Neural cell (in vitro differentiated cells): ENCODE results near the gene DEAF1.

Source experiments
- EP300 ChIP-seq: fragments of 450-650 bp; conservative IDR thresholded peaks from 2 replicates; pipeline ENCODE4 v1.6.1; 2014; ENCODE audit warnings: antibody characterized with exemption, mild to moderate bottlenecking, moderate library complexity; ENCODE audit not compliant: poor library complexity, severe bottlenecking
- EZH2 ChIP-seq: fragments of 200-600, 300-800 bp; shearing (Covaris generic), sonication (generic); IDR thresholded peaks from 2 replicates; pipeline ENCODE4 v1.6.1; 2014; ENCODE audit warnings: antibody characterized with exemption, low read length, borderline replicate concordance, mild to moderate bottlenecking; ENCODE audit not compliant: insufficient read depth, poor library complexity, severe bottlenecking
- MXI1 ChIP-seq: fragments of 450-650 bp; conservative IDR thresholded peaks from 2 replicates; pipeline ENCODE4 v1.6.1; 2014; ENCODE audit warnings: antibody characterized with exemption, mild to moderate bottlenecking; ENCODE audit not compliant: poor library complexity, severe bottlenecking
- POLR2AphosphoS5 ChIP-seq: IDR thresholded peaks from 2 replicates; pipeline ENCODE4 v1.6.1; 2012
- RAD21 ChIP-seq: fragments of 450-650 bp; conservative IDR thresholded peaks from 2 replicates; pipeline ENCODE4 v1.6.1; 2014; ENCODE audit warnings: antibody characterized with exemption, mild to moderate bottlenecking, moderate library complexity
- SMC3 ChIP-seq: fragments of 450-650 bp; conservative IDR thresholded peaks from 2 replicates; pipeline ENCODE4 v1.6.1; 2014; ENCODE audit warnings: antibody characterized with exemption, mild to moderate bottlenecking, moderate library complexity; ENCODE audit not compliant: poor library complexity
- TAF1 ChIP-seq: IDR thresholded peaks from 2 replicates; pipeline ENCODE4 v1.6.1; 2012; ENCODE audit warnings: low read depth
- TF ChIP-seq, protein P1 (sequence below): fragments of 450-650 bp; IDR thresholded peaks from 2 replicates; pipeline ENCODE4 v1.5.1; 2014; ENCODE audit warnings: antibody characterized with exemption, mild to moderate bottlenecking, moderate library complexity; ENCODE audit not compliant: poor library complexity, severe bottlenecking
- TF ChIP-seq, protein P2 (sequence below): IDR thresholded peaks from 2 replicates; pipeline ENCODE4 v1.6.1; 2012; ENCODE audit warnings: borderline replicate concordance

DNA sequence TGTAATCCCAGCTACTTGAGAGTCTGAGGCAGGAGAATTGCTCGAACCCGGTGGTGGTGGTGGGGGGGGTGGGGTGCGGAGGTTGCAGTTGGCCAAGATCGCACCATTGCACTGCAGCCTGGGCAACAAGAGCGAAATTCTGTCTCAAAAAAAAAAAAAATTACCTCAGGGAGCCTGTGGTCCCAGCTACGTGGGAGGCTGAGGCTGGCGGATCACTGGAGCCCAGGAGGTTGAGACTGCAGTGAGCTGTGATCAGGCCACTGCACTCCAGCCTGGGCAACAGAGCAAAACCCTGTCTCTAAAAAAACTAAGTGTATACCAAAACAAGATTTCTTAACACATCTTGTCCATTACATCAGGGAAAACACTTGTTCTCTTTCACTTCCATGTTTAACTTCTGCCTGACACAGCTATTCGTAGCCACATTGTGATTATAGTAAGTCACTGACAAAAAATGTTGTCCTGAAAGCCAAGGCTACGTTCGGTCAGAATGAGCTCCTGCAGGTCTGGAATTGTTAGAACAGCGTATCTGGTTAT lies 2.0 kb upstream of the DEAF1 start:
- TF ChIP-seq, protein P1, sequence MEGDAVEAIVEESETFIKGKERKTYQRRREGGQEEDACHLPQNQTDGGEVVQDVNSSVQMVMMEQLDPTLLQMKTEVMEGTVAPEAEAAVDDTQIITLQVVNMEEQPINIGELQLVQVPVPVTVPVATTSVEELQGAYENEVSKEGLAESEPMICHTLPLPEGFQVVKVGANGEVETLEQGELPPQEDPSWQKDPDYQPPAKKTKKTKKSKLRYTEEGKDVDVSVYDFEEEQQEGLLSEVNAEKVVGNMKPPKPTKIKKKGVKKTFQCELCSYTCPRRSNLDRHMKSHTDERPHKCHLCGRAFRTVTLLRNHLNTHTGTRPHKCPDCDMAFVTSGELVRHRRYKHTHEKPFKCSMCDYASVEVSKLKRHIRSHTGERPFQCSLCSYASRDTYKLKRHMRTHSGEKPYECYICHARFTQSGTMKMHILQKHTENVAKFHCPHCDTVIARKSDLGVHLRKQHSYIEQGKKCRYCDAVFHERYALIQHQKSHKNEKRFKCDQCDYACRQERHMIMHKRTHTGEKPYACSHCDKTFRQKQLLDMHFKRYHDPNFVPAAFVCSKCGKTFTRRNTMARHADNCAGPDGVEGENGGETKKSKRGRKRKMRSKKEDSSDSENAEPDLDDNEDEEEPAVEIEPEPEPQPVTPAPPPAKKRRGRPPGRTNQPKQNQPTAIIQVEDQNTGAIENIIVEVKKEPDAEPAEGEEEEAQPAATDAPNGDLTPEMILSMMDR = no peak
- no peak for TF ChIP-seq POLR2AphosphoS5
- TF ChIP-seq EZH2 = no peak
- TF ChIP-seq, protein P2, sequence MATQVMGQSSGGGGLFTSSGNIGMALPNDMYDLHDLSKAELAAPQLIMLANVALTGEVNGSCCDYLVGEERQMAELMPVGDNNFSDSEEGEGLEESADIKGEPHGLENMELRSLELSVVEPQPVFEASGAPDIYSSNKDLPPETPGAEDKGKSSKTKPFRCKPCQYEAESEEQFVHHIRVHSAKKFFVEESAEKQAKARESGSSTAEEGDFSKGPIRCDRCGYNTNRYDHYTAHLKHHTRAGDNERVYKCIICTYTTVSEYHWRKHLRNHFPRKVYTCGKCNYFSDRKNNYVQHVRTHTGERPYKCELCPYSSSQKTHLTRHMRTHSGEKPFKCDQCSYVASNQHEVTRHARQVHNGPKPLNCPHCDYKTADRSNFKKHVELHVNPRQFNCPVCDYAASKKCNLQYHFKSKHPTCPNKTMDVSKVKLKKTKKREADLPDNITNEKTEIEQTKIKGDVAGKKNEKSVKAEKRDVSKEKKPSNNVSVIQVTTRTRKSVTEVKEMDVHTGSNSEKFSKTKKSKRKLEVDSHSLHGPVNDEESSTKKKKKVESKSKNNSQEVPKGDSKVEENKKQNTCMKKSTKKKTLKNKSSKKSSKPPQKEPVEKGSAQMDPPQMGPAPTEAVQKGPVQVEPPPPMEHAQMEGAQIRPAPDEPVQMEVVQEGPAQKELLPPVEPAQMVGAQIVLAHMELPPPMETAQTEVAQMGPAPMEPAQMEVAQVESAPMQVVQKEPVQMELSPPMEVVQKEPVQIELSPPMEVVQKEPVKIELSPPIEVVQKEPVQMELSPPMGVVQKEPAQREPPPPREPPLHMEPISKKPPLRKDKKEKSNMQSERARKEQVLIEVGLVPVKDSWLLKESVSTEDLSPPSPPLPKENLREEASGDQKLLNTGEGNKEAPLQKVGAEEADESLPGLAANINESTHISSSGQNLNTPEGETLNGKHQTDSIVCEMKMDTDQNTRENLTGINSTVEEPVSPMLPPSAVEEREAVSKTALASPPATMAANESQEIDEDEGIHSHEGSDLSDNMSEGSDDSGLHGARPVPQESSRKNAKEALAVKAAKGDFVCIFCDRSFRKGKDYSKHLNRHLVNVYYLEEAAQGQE = no peak
- TF ChIP-seq SMC3 = no peak
- no peak for TF ChIP-seq EP300
- TF ChIP-seq RAD21 = no peak
- no peak for TF ChIP-seq TAF1
- TF ChIP-seq MXI1 = no peak
